ENCODE results near the gene TBC1D14.
"Not testable (repeated sequence)": the region's sequence is repeated elsewhere in the genome, so short reads cannot be mapped to it uniquely, and the experiment has no call there.

Gene TBC1D14

DNA sequence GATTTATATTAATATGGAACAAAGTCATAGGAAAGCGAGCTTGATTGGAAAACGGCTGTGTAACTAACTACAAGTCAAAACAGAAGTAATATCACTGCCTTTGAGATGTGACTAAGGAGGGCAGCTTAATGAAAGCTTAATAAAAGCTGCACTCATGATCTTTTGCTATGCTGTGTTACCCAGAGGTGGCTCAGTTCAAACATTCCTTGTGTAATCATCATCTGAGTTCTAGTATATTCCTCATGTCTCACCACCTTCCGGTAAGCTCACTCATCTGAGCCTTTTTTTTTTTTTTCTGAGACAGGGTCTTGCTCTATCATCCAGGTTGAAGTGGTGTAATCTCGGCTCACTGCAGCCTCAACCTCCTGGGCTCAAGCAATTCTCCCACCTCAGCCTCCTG, 153.2 kb downstream of the TBC1D14 start:
- no peak for DNase-seq (ENCODE audit: low spot score)

- no peak for DNase-seq (ENCODE audit: low spot score)
Observed at GRCh38 chr4:7063362-7063761, 153.7 kb downstream of the TBC1D14 start.

DNA sequence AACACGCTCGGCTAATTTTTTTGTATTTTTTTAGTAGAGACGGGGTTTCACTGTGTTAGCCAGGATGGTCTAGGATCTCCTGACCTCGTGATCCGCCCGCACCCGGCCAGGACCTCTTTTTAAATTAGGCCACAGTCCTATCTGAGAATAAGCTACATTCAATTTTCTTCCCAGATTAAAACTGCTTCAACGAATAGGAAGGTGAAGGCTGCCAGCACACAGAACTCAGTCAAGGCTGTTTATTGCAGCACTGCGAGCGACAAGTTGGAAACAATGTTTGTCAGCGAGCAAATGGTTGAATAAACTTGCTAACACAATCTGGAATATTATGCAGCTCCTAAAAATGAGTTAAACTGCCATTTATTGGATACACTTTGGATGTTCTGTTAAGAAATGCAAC, 156.4 kb downstream of the TBC1D14 start:
- DNase-seq (ENCODE audit: low spot score) = no peak

DNA sequence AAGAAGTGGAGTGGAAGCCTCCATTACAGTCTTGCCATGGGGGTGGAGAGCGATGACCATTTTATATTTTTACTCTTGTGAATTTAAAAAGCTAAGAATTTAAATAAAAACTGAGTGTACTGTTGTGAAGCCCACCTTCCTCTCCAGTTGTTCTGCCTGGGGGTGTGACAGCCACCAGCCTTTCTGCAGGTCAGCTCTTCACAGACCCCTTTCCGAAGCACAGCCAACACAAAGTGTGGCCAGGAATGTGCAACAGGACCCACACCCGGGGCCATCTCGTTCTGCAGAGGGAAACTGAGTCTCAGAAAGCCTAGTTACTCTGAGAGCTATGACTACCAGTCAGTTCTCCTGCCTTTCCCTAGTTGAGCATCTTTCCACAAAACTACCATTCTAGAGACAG, 156.9 kb downstream of the TBC1D14 start:
- DNase-seq (ENCODE audit: low spot score) = no peak

DNA sequence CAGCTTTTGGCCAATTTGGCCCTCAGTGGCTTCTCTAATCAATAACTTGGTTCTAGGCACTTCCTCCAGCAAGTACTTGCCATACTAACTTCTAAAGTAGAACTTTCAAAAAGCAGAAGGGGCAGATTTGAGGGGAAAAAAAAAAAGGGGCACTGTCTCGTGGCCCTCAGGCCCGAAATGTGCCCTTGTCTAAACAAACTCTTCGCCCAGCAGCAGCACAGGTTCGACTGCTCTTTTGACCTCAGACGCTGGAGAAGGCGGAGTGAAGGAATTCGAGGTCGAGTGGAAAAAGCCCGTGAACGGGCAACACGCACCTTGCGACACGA, 157.5 kb downstream of the TBC1D14 start:
- DNase-seq (ENCODE audit: low spot score) = no peak

GRCh38 chr4:7067452-7068278, 158.0 kb downstream of the TBC1D14 start, which contains the start of gene GRPEL1:
Gene GRPEL1, minus strand, starts transcription at chr4:7068064. Its CDS starts 32 bp downstream, at chr4:7068032.
- peak; percentile 100 for DNase-seq (ENCODE audit: low spot score)

DNA sequence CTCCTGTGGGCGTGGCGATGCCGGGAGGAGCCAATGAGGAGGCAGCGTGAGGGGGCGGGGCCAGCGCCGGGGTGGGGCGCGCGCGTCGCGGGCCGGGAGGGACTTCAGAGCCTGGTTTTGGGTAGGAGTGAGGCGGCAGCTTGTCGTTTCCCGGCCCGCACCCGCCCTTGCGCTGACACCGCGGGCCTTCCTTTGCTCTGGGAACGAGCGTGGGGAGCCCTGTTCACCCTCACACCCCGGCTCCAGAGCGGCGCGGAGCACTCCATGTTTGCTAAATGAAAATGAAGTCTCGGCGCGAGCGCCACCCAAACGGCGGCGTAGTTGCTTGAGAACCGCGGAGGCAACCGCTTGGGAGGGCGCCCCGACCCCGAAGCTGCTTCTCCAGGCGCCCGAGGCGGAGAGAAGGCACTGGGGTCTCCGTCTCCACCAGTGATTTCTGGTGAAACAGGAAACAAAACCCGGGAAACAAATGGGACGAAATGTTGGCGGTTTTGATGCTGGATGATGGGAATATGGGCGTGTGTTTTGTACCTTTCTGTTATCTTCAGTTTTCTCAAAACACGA, 158.7 kb downstream of the TBC1D14 start:
- no peak for DNase-seq (ENCODE audit: low spot score)

DNA sequence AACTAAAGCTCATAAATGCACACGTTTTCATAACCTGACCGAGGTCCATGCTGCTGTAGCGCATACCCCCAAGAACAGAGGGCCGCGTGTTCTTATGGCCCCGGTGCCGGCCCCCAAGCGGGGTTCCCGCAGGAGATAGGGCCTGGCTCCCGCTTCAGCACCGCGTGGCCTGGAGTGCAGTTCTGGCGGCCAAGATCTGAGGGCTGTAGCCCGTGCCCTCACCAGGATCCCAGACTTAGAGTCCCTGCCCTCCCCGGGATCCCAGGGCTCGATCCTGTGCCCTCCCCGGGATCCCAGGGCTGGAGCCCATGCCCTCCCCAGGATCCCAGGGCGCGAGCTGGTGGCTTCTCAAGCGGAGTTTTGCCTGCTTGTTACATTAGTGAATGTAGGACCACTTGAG, 159.3 kb downstream of the TBC1D14 start:
- no peak for DNase-seq (ENCODE audit: low spot score)

GRCh38 chr4:7070729-7071511, 161.3 kb downstream of the TBC1D14 start:
- peak; percentile 93 for DNase-seq (ENCODE audit: low spot score)

DNA sequence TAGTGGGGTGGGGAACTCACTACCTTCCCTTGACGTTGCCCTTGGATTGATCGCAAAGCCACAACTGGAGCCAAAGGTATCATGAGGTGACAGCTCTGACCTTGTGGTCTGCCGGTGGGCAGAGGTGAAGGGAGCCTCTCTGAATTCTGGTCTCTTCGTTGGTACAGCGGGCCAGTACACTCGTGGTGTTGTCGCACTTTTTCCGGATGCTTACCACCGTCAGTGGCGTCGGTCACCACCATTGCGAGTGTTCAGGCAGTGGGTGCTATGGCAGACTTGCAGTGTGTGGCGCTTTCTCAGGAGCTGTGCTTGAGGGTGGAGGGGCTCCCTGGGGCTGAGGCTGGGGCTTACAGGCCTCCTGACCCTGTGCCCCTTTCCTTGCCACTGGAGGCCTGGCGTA, 163.4 kb downstream of the TBC1D14 start:
- DNase-seq (ENCODE audit: low spot score) = no peak

GRCh38 chr4:7073526-7074390, 164.1 kb downstream of the TBC1D14 start:
- DNase-seq (ENCODE audit: low spot score) = peak; percentile 35

DNA sequence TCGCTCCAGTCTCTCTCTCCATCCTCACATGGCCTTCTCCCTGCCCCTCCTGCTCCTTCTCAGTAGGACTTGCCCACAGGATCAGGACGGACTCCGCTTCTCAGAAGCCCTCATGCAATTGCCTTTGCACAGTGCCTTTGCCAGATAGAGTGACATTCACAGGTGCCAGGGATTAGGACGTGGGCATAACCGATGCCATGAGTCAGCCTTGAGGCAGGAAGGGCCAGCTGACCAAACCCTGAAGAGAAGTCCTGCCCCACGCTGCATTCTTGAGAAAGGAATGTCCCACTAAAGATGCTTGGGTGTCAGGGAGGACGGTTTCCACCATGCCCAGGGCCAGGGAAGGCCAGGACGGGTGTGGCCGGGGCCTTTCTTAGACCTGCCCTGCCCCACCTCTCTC, 164.8 kb downstream of the TBC1D14 start:
- no peak for DNase-seq (ENCODE audit: low spot score)

- no peak for DNase-seq (ENCODE audit: low spot score)
Observed at GRCh38 chr4:7075962-7076695, 166.5 kb downstream of the TBC1D14 start.

DNA sequence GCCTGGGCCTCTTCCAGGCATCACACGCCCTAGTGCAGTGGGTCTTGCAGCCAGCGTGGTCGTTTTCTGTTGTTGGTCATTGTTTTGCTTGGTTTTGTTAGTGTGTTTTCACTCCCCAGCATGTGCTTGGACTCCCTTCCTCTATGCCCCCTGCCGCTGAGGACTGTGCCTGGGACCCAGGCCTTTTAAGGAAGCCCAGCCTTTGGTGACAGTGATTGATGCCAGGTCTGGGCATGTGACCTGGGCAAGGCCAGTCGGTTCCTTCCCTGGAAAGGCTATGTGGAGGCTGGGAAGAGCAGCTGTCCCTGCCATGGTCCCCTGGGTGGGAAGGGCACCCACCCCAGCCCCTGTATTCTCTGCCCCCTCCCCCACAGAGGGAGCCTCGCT, 167.1 kb downstream of the TBC1D14 start:
- DNase-seq (ENCODE audit: low spot score) = no peak

- no peak for DNase-seq (ENCODE audit: low spot score)
Observed at GRCh38 chr4:7077371-7077770, 167.7 kb downstream of the TBC1D14 start.

GRCh38 chr4:7078025-7078424, 168.4 kb downstream of the TBC1D14 start:
- DNase-seq (ENCODE audit: low spot score) = no peak

GRCh38 chr4:7079483-7079882, 169.9 kb downstream of the TBC1D14 start:
- not testable (repeated sequence) for DNase-seq (ENCODE audit: low spot score)

DNA sequence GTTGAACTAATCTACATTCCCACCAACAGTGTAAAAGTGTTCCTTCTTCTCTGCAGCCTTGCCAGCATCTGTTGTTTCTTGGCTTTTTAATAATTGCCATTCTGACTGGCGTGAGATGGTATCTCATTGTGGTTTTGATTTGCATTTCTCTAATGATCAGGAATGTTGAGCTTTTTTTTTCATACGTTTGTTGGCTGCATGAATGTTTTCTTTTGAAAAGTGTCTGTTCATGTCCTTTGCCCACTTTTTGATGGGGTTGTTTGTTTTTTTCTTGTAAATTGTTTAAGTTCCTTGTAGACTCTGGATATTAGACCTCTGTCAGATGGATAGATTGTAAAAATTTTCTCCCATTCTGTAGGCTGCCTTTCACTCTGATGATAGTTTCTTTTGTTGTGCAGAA, 170.3 kb downstream of the TBC1D14 start:
- DNase-seq (ENCODE audit: low spot score) = not testable (repeated sequence)

Data from hematopoietic multipotent progenitor cell treated with erythropoietin and hydrocortisone succinate and interleukin-3 and kit ligand, for 17 days (in vitro differentiated cells).